H1 (cell line): ENCODE measurements around the gene SERPING1. TPM values are rescaled to one million over a fixed set of nuclear protein-coding genes. Genes with fewer than 3 reads are reported as not detected.

Experiments
- CTCF ChIA-PET: fragments of 300-600 bp; sonication (Branson Sonifier 250); formaldehyde crosslinking; loops from one replicate; lab custom pipeline; 2021; ENCODE audit not compliant: partially characterized antibody; lab: Charles Lee
- POLR2A ChIA-PET: fragments of 300-600 bp; sonication (Branson Sonifier 250); formaldehyde crosslinking; loops from one replicate; lab custom pipeline; 2021; ENCODE audit warnings: inconsistent platforms; ENCODE audit not compliant: partially characterized antibody; lab: Charles Lee
- DNase-seq, 2 experiments: peaks; one replicate each; pipeline versions ENCODE4 v3.0.0 to v3.0.0-alpha.2; 2010 to 2022; ENCODE audit warnings: low spot score in 2 of 2, low read depth in 1 of 2, mixed read lengths in 1 of 2
- FAIRE-seq: peaks from 2 replicates; lab custom pipeline; 2011; peaks lifted over from hg19 to GRCh38; lab: Jason Lieb, UNC
- H2AFZ ChIP-seq: 2 replicates; pipeline ENCODE4 v1.8.1; 2012; ENCODE audit warnings: low read length, inconsistent platforms
- H2AK5ac ChIP-seq: 2 replicates; pipeline ENCODE4 v1.6.1; 2013; ENCODE audit warnings: low read depth, low read length
- H2BK120ac ChIP-seq: replicated peaks from 2 replicates; pipeline ENCODE3; 2013; ENCODE audit warnings: low read depth, low read length, inconsistent platforms
- H2BK12ac ChIP-seq: 2 replicates; pipeline ENCODE4 v1.6.1; 2013; ENCODE audit warnings: low read depth, low read length
- H2BK15ac ChIP-seq: 2 replicates; pipeline ENCODE4 v1.6.1; 2013; ENCODE audit warnings: low read length
- H2BK20ac ChIP-seq: 2 replicates; pipeline ENCODE4 v1.6.1; 2013; ENCODE audit warnings: low read length
- H2BK5ac ChIP-seq: 2 replicates; pipeline ENCODE4 v1.6.1; 2013; ENCODE audit warnings: low read depth, low read length
- H3K14ac ChIP-seq: 2 replicates; pipeline ENCODE4 v1.6.1; 2013; ENCODE audit warnings: inconsistent platforms; ENCODE audit not compliant: insufficient read length
- H3K18ac ChIP-seq: 2 replicates; pipeline ENCODE4 v1.6.1; 2013; ENCODE audit warnings: low read length; ENCODE audit errors: extremely low read depth
- H3K23ac ChIP-seq: 2 replicates; pipeline ENCODE4 v1.6.1; 2013; ENCODE audit warnings: inconsistent platforms; ENCODE audit not compliant: insufficient read length
- H3K23me2 ChIP-seq: 2 replicates; pipeline ENCODE4 v1.6.1; 2013; ENCODE audit warnings: low read depth, low read length
- H3K27ac ChIP-seq: 2 replicates; pipeline ENCODE4 v1.6.1; 2011; ENCODE audit warnings: low read depth, low read length, inconsistent platforms
- H3K27me3 ChIP-seq, 4 experiments: replicated peaks in 1 of 4; 1 replicate in 1 of 4; 2 replicates in 3 of 4; pipeline versions ENCODE4 v1.6.1 to v1.8.1; 2011 to 2013; ENCODE audit warnings: low read length in 3 of 4, mild to moderate bottlenecking in 3 of 4, inconsistent platforms in 2 of 4, mixed read lengths in 2 of 4, moderate library complexity in 1 of 4; ENCODE audit not compliant: control insufficient read depth in 3 of 4, insufficient read depth in 3 of 4; ENCODE audit errors: extremely low read depth in 1 of 4
- H3K36me3 ChIP-seq, 4 experiments: 2 replicates each; pipeline versions ENCODE4 v1.6.1 to v1.8.1; 2011 to 2013; ENCODE audit warnings: mild to moderate bottlenecking in 4 of 4, low read length in 3 of 4, moderate library complexity in 2 of 4, control low read depth in 1 of 4, inconsistent platforms in 1 of 4; ENCODE audit not compliant: insufficient read depth in 4 of 4, control insufficient read depth in 2 of 4
- H3K4ac ChIP-seq: replicated peaks from 2 replicates; pipeline ENCODE3; 2013; ENCODE audit warnings: low read length, low read depth, mixed read lengths, inconsistent platforms; ENCODE audit not compliant: insufficient read length
- H3K4me1 ChIP-seq, 4 experiments: replicated peaks in 1 of 4; 1 replicate in 1 of 4; 2 replicates in 3 of 4; pipeline versions ENCODE4 v1.6.1 to v1.8.1; 2011 to 2013; ENCODE audit warnings: low read length in 3 of 4, inconsistent platforms in 2 of 4, mixed read lengths in 1 of 4; ENCODE audit not compliant: insufficient read depth in 4 of 4, control insufficient read depth in 3 of 4
- H3K4me2 ChIP-seq, 2 experiments: 2 replicates each; pipeline versions ENCODE4 v1.6.1 to v1.8.1; 2011 to 2013; ENCODE audit warnings: low read depth in 2 of 2, low read length in 2 of 2, control low read depth in 1 of 2, inconsistent platforms in 1 of 2, mild to moderate bottlenecking in 1 of 2; ENCODE audit not compliant: insufficient read depth in 1 of 2
- H3K4me3 ChIP-seq, 4 experiments: fragments of 200-600, 300-600 bp in 1 of 4; sonication (generic), shearing (Covaris generic), sonication (Bioruptor Twin) in 1 of 4; 2 replicates each; pipeline versions ENCODE4 v1.5.1 to v1.8.1; 2011 to 2016; ENCODE audit warnings: low read length in 4 of 4, low read depth in 3 of 4, control low read depth in 2 of 4, inconsistent platforms in 2 of 4, mild to moderate bottlenecking in 2 of 4, mixed read lengths in 1 of 4, moderate library complexity in 1 of 4; ENCODE audit not compliant: insufficient read depth in 2 of 4; ENCODE audit errors: extremely low read depth in 1 of 4
- H3K56ac ChIP-seq: replicated peaks from 2 replicates; pipeline ENCODE3; 2013; ENCODE audit warnings: low read depth, mild to moderate bottlenecking, mixed read lengths, low read length, inconsistent platforms; ENCODE audit not compliant: insufficient read length
- H3K79me1 ChIP-seq: 2 replicates; pipeline ENCODE4 v1.6.1; 2013; ENCODE audit warnings: low read depth, low read length, control low read depth
- H3K79me2 ChIP-seq, 2 experiments: 2 replicates each; pipeline versions ENCODE4 v1.6.1 to v1.8.1; 2012 to 2013; ENCODE audit warnings: low read length in 2 of 2, mild to moderate bottlenecking in 2 of 2, inconsistent platforms in 1 of 2; ENCODE audit not compliant: insufficient read depth in 2 of 2, control insufficient read depth in 1 of 2
- H3K9ac ChIP-seq, 4 experiments: replicated peaks in 1 of 4; 1 replicate in 1 of 4; 2 replicates in 3 of 4; pipeline versions ENCODE4 v1.6.1 to v1.8.1; 2011 to 2013; ENCODE audit warnings: low read depth in 3 of 4, low read length in 3 of 4, control low read depth in 2 of 4, mild to moderate bottlenecking in 2 of 4, moderate library complexity in 2 of 4, inconsistent platforms in 1 of 4; ENCODE audit errors: extremely low read depth in 1 of 4
- H3K9me3 ChIP-seq, 2 experiments: 2 replicates each; pipeline versions ENCODE4 v1.6.1 to v1.8.1; 2012 to 2013; ENCODE audit warnings: mild to moderate bottlenecking in 2 of 2, moderate library complexity in 2 of 2, control low read depth in 1 of 2, inconsistent platforms in 1 of 2, low read depth in 1 of 2, low read length in 1 of 2, mixed read lengths in 1 of 2; ENCODE audit not compliant: insufficient read depth in 2 of 2
- H4K20me1 ChIP-seq, 2 experiments: replicated peaks in 1 of 2; 2 replicates each; pipeline versions ENCODE3 to v1.8.1; 2011 to 2013; ENCODE audit warnings: inconsistent platforms in 2 of 2, low read length in 2 of 2, mild to moderate bottlenecking in 1 of 2; ENCODE audit not compliant: insufficient read depth in 2 of 2, control insufficient read depth in 1 of 2
- H4K5ac ChIP-seq: 2 replicates; pipeline ENCODE4 v1.6.1; 2013; ENCODE audit warnings: low read length, low read depth, mixed read lengths, inconsistent platforms; ENCODE audit not compliant: insufficient read length
- H4K8ac ChIP-seq: 2 replicates; pipeline ENCODE4 v1.8.0; 2013; ENCODE audit warnings: mild to moderate bottlenecking, moderate library complexity, low read length, inconsistent platforms; ENCODE audit not compliant: insufficient read depth; ENCODE audit errors: extremely low read depth
- H4K91ac ChIP-seq: replicated peaks from 2 replicates; pipeline ENCODE3; 2013; ENCODE audit warnings: low read length, mixed read lengths, inconsistent platforms; ENCODE audit not compliant: insufficient read length
- ASH2L ChIP-seq: fragments of 200-600, 300-600 bp; sonication (generic); IDR thresholded peaks from one replicate; pipeline ENCODE4 v1.7.1; 2017; ENCODE audit warnings: low read length
- ATF3 ChIP-seq: IDR thresholded peaks from 2 replicates; pipeline ENCODE4 v1.6.1; 2011; ENCODE audit warnings: low read depth, mild to moderate bottlenecking, low read length; ENCODE audit not compliant: insufficient read depth
- CEBPB ChIP-seq: IDR thresholded peaks from 2 replicates; pipeline ENCODE4 v1.6.1; 2012; ENCODE audit warnings: low read depth, low read length
- CTBP2 ChIP-seq: IDR thresholded peaks from 2 replicates; pipeline ENCODE4 v1.7.0; 2011; ENCODE audit warnings: borderline replicate concordance, mild to moderate bottlenecking, moderate library complexity, mixed read lengths, low read length; ENCODE audit not compliant: insufficient read depth, insufficient read length
- GABPA ChIP-seq: IDR thresholded peaks from 2 replicates; pipeline ENCODE4 v1.6.1; 2011; ENCODE audit warnings: mild to moderate bottlenecking, low read length, moderate library complexity, borderline replicate concordance; ENCODE audit not compliant: insufficient read depth
- GTF2F1 ChIP-seq: IDR thresholded peaks from 2 replicates; pipeline ENCODE4 v1.6.1; 2012; ENCODE audit warnings: low read depth, low read length, improper control_type of control experiment, borderline replicate concordance
- NANOG ChIP-seq: IDR thresholded peaks from 2 replicates; pipeline ENCODE4 v1.6.1; 2011; ENCODE audit warnings: low read length, low read depth, mild to moderate bottlenecking, inconsistent platforms; ENCODE audit not compliant: insufficient read depth, poor library complexity, severe bottlenecking
- RAD21 ChIP-seq, 2 experiments: IDR thresholded peaks in 1 of 2; conservative IDR thresholded peaks in 1 of 2; 2 replicates each; pipeline ENCODE4 v1.6.1; 2011; ENCODE audit warnings: low read depth in 2 of 2, low read length in 2 of 2, improper control_type of control experiment in 1 of 2, inconsistent platforms in 1 of 2, mild to moderate bottlenecking in 1 of 2, moderate library complexity in 1 of 2
- SIX5 ChIP-seq: IDR thresholded peaks from 2 replicates; pipeline ENCODE4 v1.6.1; 2011; ENCODE audit warnings: mild to moderate bottlenecking, low read depth, low read length
- SRF ChIP-seq: IDR thresholded peaks from 2 replicates; pipeline ENCODE4 v1.6.1; 2011; ENCODE audit warnings: mild to moderate bottlenecking, low read depth, low read length, moderate library complexity
- SUZ12 ChIP-seq: fragments of 200-600 bp; sonication (generic); IDR thresholded peaks from 2 replicates; pipeline ENCODE4 v1.6.1; 2012; ENCODE audit warnings: mild to moderate bottlenecking, inconsistent platforms, low read length, moderate library complexity, mixed read lengths
- TBP ChIP-seq: IDR thresholded peaks from 2 replicates; pipeline ENCODE4 v1.6.1; 2011; ENCODE audit warnings: low read depth, low read length, improper control_type of control experiment
- ZNF274 ChIP-seq: IDR thresholded peaks from 2 replicates; pipeline ENCODE4 v1.7.0; 2012; ENCODE audit warnings: low read length, borderline replicate concordance; ENCODE audit errors: extremely low read depth
- WGBS, 2 experiments: shearing (Covaris generic) in 1 of 2; methylation state at CpG; one replicate each; pipeline versions ENCODE4 v1.1.6 to v1.1.7; 2013 to 2015; ENCODE audit warnings: low lambda C conversion rate in 2 of 2, mixed read lengths in 2 of 2, inconsistent platforms in 1 of 2, low coverage in 1 of 2, missing lambda C conversion rate in 1 of 2; ENCODE audit not compliant: insufficient replicate concordance in 2 of 2, insufficient coverage in 1 of 2, insufficient read length in 1 of 2; ENCODE audit errors: extremely low coverage in 1 of 2, missing lambda C conversion rate in 1 of 2; 5-methylcytosine and 5-hydroxymethylcytosine counted together
- polyA plus RNA-seq, 7 experiments: library from polyadenylated mRNA; depleted of rRNA in 3 of 7; stranded (reverse) in 5 of 7; unstranded in 2 of 7; fragments of >200 nt in 5 of 7; fragments of 200-250 nt in 2 of 7; gene quantifications; 1 replicate in 5 of 7; 2 replicates in 1 of 7; 4 replicates in 1 of 7; pipeline versions ENCODE4 v1.2.1 to v1.2.3, GENCODE V29; 2011 to 2013; ENCODE audit warnings: missing spikeins in 2 of 7, mixed read lengths in 2 of 7
- total RNA-seq: library from RNA; stranded (reverse); fragmentation: NEBNext Ultra II Directional; extraction: Animal tissue kit (Norgen Biotek cat#: 25700); gene quantifications from 2 replicates; pipeline ENCODE4 v1.2.1, GENCODE V29; 2021

Gene SERPING1
- total and polyA plus RNA-seq, 2 of the 8 experiments (the other 6 are each of a cell fraction or from before 2014, with no cell fraction given), result 50.9 to 54.8 TPM

- Histone ChIP-seq H3K23ac (no peak overlapping the region), H4K8ac (no peak overlapping the region), H4K91ac (no peak overlapping the region), H2BK120ac (no peak overlapping the region), H3K9me3 (peaks cover 1 to 5% of the 10 kb centered on the region in 2 experiments; a peak in 3 of 4 replicates), H3K23me2 (no peaks in the 10 kb centered on the region; the same call in 1 of the 2 replicates), H3K56ac (no peak overlapping the region), H3K9ac (no peak overlapping the region), H4K20me1 (no peaks in the 10 kb centered on the region), H4K5ac (no peak overlapping the region), H3K27ac (no peak overlapping the region), H3K4me2 (no peak overlapping the region), H2AK5ac (no peak overlapping the region), H3K14ac (no peak overlapping the region), H2BK20ac (no peak overlapping the region), H3K27me3 (no peaks in the 10 kb centered on the region), H2BK5ac (no peak overlapping the region), H3K18ac (no peak overlapping the region), H2AFZ (no peak overlapping the region), H3K4me1 (no peaks in the 10 kb centered on the region), H3K79me2 (no peaks in the 10 kb centered on the region), H3K4ac (no peak overlapping the region), H2BK15ac (no peak overlapping the region), H2BK12ac (no peak overlapping the region), H3K36me3 (peaks cover 0 to 2% (median 1%) of the 10 kb centered on the region in 4 experiments; a peak in 1 of 8 replicates), H3K79me1 (no peaks in the 10 kb centered on the region), H3K4me3 (no peak overlapping the region)
- CTCF ChIA-PET, result interaction anchor here (0.7 to 12.6 kb wide), 5 partner anchors 10 to 56 kb away, joined by 3 to 129 read pairs (median 4); no protein-coding TSS in a partner anchor
- DNase-seq (no peak), FAIRE-seq (no peak)
- WGBS, 2 experiments, result 81% methylated on average over 2 of the region's 2 CpGs; no CpG with 5 or more reads in 1 of the 2 experiments
- POLR2A ChIA-PET, result interaction anchor here (51.1 kb wide), 1 partner anchor 19 kb away, joined by 1546 read pairs; the partner anchor contains the start of genes CLP1 and YPEL4
- TF ChIP-seq ZNF274 (no peak), ATF3 (no peak), TBP (no peak), GABPA (no peak), CTBP2 (no peak), SIX5 (no peak), GTF2F1 (no peak), SRF (no peak), SUZ12 (no peak), CEBPB (no peak), RAD21 (IDR thresholded peaks at IDR 0.05 in 1 of 2, conservative IDR thresholded peaks at IDR 0.05 in 1 of 2; ENCODE audit: low read depth in 2 of 2, low read length in 2 of 2) (no peak), NANOG (no peak), ASH2L (no peak)
Measured at GRCh38 chr11:57624864-57625263, 27.4 kb downstream of the SERPING1 start.
